Activated CD8-positive, alpha-beta memory T cell treated with anti-CD3 and anti-CD28 coated beads for 48 hours (primary cell): ENCODE results near the gene NMNAT1.
"Not testable (repeated sequence)": the region's sequence is repeated elsewhere in the genome, so short reads cannot be mapped to it uniquely, and the experiment has no call there.

Experiments used
- DNase-seq, 3 experiments: peaks; one replicate each; pipeline ENCODE4 v3.0.0-alpha.2; 2020; ENCODE audit warnings: low read depth in 2 of 3, low spot score in 2 of 3

The NMNAT1 gene

DNA sequence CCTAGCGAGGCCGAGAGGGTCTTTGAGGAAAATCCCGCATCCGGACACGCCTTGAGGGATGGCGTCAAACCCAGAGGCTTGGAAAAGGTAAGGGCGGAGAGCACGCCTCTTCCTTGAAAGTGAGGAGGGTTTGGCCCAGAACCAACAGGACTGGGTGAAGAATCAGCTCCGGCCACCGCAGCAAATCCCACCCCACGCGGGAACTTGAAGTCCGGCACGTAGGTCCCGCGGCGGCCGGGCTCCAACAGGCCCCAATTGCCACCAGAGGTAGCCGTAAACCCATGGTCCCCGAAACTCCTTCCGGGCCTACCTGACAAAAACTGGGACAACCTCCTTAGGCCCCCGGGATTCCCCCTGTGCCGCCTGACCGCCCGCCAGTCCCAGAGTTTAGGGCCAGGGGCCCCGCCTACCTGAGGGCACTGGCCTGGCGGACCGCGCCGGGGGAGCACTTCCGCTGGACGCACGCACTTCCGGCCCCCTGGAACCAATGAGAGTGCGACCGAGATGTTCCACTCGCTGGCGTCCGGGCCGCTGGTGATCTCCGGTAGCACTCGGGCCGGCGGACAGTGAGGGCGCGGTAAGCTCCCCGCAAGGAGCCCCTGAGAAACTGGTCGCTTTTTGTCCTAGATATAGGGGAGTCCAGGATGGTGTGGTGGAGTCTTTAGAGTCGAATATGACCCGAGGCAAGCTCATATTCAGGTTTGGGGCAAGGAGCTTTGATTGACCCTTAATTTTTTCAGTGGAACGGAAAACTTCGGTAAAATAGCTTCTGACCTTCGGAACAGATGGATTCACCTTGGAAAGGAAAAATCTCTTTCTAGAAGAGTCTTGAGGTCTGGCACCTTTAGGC lies at the start of gene NMNAT1, which contains the start of gene LZIC:
NMNAT1 (plus strand) TSS at position 537 of the 850 bp plus-strand sequence. CDS start 28,599 bp downstream, outside the sequence.
LZIC (minus strand) TSS at position 453 of the 850 bp plus-strand sequence. CDS start 6,772 bp downstream, outside the sequence.
- DNase-seq: peak; percentile 82 to 94 (median 88)

DNA sequence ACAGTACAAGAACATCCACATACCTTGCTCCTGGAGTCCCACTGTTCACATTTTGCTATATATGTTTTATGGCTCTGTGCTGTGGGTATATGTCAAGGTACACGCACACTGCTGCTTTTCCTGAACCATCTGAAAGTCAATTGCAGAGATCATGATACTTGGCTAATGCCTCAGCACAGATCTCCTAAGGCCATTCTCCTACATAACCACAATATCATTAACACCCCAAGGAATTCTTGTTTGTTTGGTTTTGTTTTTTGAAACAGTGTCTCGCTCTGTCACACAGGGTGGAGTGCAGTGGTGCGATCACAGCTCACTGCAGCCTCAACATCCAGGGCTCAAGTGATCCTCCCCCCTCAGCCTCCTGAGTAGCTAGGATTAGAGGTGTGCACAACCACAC lies 49.2 kb upstream of the NMNAT1 start:
- no peak for DNase-seq

DNA sequence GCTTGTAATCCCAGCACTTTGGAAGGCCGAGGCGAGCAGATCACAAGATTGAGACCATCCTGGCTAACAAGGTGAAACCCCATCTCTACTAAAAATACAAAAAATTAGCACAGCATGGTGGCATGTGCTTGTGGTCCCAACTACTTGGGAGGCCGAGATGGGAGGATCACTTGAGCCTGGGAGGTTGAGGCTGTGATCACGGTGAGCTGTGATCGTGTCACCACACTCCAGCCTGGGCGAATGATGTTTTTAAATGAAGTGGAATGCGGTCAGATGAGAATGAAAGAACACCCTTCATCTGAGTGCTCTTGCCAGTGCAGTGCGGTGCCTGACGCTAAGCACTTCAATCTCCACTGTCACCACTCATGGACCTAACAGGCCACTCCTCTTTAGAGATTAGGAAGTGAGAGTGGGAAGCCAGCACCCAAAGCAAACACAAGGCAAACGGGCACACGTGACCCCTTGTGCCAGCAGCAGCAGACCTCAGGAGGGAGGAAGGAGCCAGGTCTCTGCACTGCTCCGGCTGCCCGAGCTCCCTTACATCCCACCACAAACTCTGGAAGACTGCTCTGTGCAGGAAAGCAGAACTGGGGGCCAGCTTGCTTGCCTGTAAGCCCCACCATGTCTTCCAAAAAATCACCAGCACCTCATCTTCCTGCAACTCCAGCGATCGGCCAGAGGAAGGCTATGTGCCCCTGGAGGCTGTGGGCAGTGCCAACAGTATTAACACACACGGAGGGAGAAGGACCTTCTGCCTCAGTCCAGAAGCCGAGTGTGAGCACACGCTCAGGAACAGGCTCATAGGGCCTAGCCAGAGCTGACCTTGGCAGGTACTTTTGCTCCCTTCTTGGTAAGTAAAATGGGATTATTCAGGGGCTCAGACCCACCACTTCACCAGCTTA lies 42.9 kb upstream of the NMNAT1 start:
- no peak for DNase-seq

DNA sequence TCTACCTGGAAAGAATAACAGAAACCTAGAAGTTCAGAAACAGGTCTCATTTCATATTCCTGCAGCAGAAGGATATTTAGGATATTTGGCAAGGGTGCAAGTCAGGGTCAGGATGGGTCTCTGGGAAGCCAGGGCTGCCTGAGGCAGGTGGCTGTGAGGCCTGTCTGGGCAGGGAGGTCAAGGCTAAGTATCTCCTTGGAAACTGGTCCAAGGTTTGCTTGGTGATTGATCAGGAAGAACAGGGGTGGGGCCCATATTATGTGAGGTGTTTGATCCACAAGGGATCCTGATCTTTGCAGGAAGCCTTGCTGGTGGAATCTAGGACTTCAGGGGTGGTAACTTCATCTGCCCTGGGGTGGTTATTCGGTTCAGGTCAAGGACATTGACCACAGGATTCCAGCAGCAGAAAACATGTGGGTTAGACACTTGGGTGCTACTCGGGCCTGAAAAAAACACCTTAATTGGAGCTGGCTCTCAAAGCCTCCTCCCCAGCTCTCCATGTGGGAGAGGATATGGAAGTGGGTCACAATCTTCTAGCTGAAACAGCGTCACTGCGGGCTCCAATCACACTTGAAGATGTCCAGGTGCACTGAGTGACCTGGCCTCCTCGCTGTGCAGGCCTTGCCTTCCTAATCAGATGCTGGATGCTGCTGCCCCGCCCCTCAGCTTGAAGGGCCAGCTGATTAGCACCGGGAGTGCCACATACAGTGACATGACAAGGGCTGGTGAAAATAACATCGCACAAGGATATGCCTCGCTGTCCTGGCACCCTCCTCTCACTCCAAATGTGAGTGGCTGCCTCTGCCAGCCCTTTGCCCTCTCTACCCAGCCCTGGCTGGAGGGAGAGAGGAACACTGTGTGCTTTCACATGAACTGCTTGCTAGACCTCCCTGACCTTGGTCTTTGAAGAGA lies 41.9 kb upstream of the NMNAT1 start:
- no peak for DNase-seq

DNA sequence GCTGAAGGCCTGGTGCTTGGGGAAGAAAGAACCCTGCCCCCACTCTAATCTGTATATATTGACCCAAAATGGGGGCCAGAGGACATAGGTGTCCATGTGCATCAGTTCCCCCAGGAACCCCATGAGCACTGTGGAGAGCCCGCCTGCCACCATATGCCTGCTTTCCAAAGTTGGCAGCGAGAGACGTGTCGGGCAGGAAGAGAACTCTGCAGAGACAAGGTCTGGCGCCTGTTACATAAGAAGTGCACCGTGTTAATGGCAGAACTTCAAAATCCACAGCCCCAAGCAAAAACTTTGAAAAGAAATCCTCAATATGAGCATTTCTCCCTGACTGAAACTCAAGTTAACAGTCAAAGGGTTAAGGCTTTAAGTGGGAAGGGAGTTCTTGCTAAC lies 41.2 kb upstream of the NMNAT1 start:
- DNase-seq: no peak

DNA sequence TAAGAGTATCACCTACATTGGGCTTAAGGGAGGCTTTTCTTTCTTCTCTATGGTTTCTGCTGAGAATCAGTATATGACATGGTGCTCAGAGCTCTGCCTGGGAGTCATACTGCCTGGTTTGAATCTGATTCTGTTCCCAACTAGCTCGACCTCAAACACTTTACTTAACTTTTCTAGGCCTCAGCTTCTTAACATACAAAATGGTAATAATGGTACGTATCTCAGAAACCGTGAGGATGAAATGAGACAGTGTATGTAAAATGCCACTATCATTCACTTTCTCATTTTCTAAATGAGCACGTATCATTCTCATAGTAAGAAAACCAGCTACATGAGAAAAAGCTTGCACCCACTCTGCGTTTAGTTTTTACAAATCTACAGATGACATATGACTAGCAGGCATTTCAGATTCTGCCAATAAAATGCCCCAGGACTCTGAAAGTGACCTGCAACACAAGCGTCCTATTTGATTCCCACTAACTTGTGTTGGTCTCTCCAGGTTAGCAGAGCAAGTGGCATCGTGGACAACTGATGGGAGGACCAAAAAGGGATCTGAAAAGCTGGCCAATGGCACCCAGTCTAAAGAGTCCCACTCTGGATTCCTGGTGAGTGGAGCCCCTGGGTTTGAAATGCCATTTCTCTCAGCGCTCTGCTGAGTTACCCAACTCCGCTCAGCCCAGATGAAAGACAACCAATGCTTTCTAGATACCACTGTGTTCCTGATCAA lies 39.3 kb upstream of the NMNAT1 start:
- DNase-seq: no peak

DNA sequence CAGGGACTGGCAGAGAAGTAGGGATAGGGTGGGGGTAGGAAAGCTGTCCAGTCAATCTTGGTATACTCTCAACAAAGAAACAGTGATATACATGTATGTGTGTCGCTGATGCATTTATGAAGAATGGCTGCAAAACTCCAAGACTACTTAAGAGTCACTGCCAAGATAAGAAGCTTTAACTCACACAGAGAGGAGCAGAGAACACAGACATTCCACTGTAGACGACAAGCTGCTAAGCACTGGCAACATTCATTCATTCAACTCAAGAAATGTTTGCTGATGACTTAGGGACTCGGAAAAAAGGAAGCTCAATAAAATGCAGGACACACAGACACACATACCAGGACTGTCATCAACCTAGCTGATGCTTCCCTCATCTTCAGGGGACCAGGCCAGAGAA lies 38.7 kb upstream of the NMNAT1 start:
- DNase-seq: no peak

DNA sequence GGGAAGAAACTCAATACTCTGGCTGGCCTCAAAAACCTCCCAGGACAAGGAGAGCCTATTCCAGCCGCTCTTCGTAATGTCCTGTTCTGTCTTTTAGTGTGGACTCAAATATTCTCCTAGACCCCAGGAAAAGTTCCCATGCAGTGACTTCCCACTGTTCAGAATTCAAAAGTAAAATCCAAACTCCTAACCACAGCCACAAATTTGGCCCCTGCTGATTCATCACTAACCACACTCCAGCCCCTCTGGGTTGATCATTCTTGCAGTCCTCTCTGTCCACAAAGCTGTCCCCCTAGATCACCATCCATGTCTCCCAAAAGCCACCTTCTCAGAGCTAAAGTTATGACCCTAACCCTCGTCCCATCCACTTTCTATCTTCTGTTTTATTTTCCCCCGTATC lies 38.3 kb upstream of the NMNAT1 start:
- no peak for DNase-seq

DNA sequence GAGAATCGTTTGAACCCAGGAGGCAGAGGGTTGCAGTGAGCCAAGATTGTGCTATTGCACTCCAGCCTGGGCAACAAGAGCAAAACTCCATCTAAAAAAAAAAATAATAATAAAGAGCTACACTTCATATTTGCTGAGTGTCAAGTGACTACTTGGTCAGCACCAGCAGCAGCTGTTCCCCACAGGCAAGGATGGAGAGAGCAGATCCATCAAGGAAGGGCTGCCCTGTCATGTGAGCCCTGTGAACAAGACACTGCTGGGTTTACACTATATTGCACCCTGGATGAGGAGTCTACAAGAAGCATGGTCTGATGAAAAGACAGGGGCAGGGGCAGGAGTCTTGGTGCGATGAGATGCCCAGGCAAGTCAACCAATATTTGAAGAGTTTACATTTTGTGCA lies 36.8 kb upstream of the NMNAT1 start:
- no peak for DNase-seq

DNA sequence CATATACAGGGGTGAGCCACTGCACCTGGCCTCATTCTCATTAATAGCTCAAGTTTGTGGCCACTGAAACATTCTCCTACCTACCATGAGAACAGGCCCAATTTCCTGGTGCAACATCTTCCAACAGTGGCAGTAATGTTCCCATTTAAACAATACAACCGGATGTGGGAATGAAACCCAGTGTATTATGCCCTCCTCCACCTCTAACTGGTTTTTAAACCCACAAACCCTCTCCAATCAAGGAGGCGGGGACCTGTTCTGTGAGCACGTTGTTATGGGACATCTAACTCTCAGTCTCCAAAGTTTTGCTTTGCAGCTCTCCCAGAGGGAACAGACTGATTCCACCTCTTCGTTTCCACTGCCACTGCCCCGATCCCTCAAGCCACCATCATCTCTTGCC lies 35.8 kb upstream of the NMNAT1 start:
- no peak for DNase-seq

DNA sequence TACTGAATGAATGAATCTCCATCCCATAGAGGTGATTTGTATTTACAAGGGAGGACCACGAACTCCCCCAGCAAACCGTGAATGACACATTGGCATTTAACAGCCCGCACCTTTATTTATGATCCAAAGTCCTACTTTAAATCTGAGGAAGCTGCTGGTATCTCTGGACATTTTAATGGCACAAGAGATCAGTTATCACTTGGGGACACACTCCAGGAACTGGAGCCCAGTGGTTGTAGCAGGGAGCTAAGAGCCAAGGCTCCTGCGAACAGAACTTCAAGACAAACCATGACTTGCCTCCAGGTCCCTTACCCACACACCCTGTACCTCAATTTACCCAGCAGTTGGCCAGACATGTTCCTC lies 34.4 kb upstream of the NMNAT1 start:
- DNase-seq: no peak

DNA sequence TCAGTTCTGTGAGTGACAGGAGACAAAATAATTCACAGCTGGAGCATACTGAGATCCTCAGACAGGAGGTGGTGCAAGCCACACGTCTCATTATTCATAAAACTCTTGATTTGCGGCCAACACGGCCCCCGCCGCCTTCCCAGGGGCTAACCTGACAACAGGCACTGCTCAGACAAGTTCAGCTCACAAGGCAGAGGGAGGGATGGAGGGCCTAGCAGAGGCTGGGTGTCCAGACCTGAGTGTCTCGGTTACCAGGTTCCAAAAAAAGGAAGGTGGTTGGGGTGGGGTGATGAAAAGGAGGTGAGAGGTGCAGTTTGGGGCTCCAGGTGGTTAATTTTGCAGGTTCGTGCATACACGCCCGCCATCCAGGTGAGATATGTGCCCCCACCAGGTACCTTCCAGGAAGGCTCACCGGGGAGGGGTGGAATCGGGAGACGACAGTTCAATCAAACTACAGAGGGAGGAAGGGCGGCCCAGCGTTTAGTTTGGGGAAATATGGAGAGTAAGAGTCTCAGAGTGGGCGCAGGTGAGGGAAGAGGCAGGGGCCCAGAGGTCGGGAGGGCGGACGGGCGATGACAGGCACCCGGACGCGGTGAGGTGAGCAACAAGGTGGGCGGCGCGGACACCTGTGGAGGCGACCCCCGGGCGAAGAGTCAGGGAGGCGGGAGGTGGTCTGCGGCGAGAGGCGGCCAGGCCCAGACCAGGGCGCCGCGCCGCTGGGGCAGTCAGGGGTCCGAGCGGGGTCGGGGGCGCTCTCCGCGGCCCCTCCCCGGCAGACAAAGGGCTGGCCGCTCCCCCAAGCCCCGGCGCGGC lies 33.8 kb upstream of the NMNAT1 start:
- peak; percentile 22 to 40 (median 22) for DNase-seq

DNA sequence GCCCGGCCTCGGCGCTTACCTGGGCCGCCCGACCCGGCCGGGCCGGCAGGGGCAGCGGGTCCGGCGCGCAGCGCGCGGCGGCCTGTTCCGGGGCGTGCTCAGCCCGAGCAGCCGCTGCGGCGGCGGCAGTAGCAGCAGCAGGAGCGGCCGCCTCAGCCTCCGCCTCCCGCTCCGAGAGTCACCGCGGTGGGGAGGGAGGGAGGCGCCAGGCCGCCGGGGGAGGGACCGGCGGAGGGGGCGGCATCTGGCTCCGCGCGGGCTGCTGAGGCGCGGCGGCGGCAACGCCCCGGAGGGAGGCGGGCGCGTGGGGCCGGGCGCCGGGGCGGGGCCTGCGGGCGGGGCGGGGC lies 33.2 kb upstream of the NMNAT1 start, which contains the start of gene CTNNBIP1:
CTNNBIP1 (minus strand) TSS at position 194 of the 347 bp plus-strand sequence. CDS start 38,205 bp downstream, outside the sequence.
- no peak for DNase-seq

DNA sequence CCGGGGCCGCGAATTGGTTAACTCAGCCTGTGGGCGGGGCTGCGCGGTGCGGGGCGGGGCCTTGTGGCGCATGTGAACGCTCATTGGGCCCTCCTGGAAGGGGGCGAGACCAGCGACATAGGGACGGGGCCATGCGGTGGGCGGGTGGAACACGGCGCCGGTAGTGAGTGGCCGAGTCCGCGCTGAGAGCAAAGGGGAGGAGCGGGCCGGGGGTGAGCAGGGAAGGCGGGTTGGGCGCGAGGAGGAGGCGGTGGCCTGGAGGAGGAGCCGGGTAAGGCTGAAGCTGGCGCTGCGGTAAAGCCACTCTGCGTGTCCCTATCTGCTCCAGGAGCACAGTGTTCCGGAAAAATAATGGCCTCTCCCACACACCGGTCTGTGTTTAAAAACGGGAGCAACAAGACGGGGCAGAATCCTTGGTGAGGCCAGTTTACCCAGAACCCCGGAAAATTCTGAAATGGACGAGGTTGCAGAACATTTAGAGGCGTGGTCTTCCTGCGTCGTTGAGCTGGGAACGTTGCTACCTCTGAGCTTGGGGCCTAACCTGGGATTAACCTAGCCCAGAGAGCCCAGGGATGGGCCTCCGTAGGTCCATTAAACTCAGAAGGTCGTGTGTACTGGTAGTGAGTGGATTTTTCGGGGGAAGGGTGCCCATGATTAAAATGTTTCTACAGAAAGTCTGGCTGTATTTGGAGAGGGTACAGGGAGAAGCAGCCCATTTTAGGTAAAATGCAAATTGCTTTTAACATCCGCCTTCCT lies 32.7 kb upstream of the NMNAT1 start:
- DNase-seq: peak; percentile 99 to 100 (median 99)

DNA sequence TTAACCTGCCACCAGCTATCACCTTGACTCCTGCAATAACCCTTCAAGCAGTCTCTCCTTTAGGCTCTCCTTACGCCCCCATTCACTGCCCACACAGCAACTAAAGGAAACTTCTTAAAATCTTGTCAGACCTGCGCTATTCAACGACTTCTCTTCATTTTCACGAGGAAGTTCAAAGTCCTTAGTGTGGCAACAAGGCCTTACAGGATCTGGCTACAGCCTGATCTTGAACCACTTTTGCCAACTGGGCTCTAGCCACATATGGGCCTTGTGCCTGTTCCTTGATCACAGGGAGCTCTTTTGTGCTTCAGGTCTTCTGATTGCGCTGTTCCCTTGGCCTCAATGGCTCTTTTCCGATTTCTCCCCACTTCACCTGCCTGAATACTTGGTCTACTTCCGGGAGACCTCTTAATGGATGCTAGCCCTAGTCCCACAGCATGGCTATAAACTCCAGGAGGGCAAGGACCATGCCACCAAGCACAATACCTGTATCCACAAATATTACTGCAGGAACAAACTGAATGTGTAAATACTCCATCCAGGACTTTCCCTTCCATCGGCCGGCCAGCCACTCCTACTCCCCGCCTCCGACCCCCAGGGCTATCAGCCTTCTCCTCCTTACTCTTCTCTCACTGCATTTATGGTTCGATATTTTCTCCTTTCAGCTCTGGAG lies 30.9 kb upstream of the NMNAT1 start:
- DNase-seq: no peak

DNA sequence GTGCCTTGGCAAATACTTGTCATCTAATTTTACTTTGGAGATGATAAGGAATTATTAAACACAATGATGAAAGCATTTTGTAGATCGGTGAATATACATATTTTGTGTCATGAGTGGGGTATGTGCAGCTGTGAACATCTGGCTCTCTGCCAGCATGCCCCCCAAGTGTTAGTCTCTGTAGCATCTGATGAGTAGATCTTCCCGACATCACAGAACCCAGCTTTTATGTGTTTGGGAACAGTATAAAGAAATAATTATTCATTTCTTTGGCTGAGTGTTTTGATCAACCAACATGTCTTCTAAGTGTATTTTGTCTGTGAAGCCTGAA lies 28.7 kb upstream of the NMNAT1 start:
- DNase-seq: no peak

DNA sequence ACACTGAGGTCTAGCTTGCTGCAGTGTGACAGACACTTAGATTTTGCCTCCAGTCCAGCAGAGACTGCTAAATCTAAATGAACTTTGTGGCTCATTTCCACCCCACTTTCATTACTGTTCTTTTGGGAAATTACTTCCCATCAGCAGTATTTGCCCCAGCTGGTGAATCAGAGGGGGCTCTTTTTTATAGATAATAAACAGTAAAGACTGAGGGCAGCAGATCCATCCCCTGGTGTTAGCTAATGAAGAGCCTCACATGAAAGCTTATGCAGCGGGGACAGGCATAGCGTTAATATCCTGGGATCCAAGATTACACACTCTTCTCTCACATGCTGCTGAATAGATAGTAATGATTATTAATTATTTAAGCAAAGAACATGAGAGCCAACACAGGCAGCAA lies 26.8 kb upstream of the NMNAT1 start:
- DNase-seq: no peak

DNA sequence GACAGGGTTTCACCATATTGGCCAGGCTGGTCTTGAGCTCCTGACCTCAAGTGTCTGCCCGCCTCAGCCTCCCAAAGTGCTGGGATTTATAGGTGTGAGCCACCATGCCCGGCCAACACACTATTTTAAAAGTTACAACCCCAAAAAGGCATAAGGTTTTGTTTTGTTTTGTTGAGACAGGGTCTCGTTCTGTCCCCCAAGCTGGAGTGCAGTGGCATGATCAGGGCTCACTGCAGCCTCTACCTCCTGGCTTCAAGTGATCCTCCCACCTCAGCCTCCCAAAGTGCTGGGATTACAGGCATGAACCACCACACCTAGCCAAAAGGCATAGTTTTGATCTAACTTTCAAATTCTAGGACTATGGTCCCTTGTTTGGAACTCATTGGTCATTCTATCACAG lies 25.8 kb upstream of the NMNAT1 start:
- not testable (repeated sequence) for DNase-seq
